DND-41 (cell line): ENCODE data around the gene BBLN.

Source experiments
- EZH2 ChIP-seq: IDR thresholded peaks from 3 replicates; pipeline ENCODE4 v1.6.1; 2012; ENCODE audit warnings: borderline replicate concordance, low read depth, mild to moderate bottlenecking, moderate library complexity, low read length, inconsistent platforms; ENCODE audit not compliant: severe bottlenecking
- TF ChIP-seq, protein P1 (sequence below): IDR thresholded peaks from 2 replicates; pipeline ENCODE4 v1.5.1; 2012; ENCODE audit warnings: borderline replicate concordance, low read length, moderate library complexity, mild to moderate bottlenecking; ENCODE audit not compliant: poor library complexity, severe bottlenecking; ENCODE audit errors: extremely low read depth

DNA sequence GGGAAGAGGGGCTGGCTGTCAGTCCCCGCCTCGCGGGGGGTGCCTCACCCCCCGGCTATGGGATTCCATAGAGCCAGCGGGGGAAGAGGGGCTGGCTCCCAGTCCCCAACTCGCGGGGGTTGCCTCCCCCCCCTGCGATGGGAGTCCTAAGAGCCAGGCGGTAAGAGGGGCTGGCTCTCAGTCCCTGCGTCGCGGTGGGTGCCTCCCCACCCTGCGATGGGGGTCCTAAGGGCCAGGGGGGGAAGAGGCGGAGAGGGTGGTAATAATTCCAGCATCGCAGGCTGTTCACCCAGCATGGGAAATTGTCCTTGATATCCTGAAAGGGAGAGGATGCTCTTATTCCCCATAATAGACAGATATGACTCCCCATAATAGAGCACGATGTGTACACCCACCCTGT, 20.4 kb upstream of the BBLN start:
- TF ChIP-seq, protein P1, sequence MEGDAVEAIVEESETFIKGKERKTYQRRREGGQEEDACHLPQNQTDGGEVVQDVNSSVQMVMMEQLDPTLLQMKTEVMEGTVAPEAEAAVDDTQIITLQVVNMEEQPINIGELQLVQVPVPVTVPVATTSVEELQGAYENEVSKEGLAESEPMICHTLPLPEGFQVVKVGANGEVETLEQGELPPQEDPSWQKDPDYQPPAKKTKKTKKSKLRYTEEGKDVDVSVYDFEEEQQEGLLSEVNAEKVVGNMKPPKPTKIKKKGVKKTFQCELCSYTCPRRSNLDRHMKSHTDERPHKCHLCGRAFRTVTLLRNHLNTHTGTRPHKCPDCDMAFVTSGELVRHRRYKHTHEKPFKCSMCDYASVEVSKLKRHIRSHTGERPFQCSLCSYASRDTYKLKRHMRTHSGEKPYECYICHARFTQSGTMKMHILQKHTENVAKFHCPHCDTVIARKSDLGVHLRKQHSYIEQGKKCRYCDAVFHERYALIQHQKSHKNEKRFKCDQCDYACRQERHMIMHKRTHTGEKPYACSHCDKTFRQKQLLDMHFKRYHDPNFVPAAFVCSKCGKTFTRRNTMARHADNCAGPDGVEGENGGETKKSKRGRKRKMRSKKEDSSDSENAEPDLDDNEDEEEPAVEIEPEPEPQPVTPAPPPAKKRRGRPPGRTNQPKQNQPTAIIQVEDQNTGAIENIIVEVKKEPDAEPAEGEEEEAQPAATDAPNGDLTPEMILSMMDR = no peak
- no peak for TF ChIP-seq EZH2
